NCI-H226 (cell line): Measurements from ENCODE around the gene LSM14B.

ENCODE experiments used
- DNase-seq: peaks from one replicate; pipeline ENCODE4 v3.0.0-alpha.2; 2015

Gene LSM14B

DNA sequence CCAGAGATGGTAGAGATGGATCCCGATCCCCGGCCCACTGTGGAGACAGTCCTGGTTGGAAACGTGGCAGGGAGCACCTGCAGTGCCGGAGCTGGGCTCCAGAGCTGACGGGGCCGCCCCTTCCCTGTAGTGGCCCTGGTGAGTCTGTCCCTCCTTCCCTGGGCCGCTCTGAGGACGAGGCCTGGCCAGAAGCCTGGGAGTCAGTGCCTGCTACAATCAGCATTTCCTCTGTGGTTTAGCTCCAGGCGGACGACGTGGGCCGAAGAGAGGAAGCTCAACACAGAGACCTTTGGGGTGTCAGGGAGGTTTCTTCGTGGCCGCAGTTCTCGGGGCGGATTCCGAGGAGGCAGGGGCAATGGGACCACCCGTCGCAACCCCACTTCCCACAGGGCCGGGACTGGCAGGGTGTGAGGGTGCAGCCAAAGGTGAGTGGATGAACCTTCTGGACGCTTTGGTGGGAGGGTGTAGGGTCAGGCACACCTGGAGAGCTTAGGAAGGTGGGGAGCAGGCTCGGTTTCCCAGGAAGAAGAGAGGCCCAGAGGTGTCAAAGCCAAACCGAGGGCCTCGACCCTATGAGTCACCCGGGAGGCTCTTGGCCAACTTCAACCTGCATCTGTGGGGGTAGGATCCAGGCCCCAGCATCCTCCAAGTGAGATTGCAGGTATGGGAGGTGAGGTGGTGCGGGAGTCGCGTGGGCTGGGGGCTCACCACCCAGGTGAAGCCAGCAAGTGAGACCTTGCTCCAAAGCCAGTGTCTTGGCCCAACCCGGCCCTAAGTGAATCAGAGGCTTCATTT is 11.0 kb downstream of the LSM14B start:
- DNase-seq = no peak

DNA sequence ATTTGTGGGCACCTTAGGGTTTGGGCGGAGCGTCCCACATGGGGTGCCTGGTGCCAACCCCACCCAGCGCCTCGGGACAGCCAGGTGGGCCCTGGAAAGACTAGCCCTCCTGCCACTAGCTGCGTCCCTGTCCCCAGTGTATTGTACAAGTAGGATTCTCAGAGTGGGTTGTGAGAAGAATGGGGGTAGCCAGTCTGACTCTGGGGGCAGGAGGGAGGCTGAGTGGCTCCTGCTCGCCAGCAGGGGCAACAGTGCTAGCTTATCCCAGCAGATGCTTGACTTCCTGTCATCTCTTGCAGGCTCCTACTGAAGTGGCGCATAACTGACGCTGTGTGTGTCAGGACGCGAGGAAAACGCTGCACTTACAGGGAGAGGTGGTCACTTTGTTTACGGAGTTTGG is 11.6 kb downstream of the LSM14B start:
- DNase-seq = no peak

GRCh38 chr20:62134735-62135231 is 12.5 kb downstream of the LSM14B start:
- no peak for DNase-seq

GRCh38 chr20:62135573-62136266 is 13.4 kb downstream of the LSM14B start:
- no peak for DNase-seq

GRCh38 chr20:62136283-62137091 is 14.2 kb downstream of the LSM14B start:
- peak; percentile 40 for DNase-seq

- no peak for DNase-seq
Measured at GRCh38 chr20:62137092-62137384, 14.8 kb downstream of the LSM14B start.

DNA sequence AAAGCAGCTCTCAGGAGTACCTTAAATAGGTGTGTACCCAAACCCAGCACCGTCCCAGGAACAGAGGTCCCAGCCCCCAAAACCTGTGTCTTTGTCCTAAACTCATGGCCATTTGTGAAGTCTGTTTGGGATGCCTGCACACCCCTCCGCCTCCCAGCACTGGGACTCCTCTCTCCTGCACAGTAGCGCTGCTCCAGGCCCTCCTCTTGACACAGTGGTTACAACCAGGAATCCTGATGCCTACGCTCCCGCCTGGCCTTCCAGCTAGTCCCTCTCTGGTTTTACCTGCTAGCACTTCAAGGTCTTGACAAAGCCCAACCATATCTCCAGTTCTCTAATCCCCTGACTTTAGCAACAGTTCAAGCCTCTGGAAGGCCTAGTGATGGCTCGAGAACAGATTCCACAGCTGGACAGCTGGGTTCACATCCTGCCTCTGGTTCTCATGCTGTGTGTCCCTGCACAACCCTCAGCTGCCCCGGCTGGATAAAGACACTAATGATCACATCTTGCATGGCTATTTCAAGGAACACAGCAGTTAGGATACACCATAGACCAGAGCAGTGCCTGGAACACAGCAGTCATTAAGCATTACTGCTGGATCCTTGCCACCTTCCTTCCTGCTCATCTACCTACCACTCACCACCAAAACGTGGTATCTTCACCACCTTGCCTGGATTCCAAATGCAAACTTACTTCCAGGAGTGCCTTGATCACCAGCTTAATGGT is 15.4 kb downstream of the LSM14B start:
- DNase-seq = no peak

- no peak for DNase-seq
Measured at GRCh38 chr20:62138204-62138543, 15.9 kb downstream of the LSM14B start.

DNA sequence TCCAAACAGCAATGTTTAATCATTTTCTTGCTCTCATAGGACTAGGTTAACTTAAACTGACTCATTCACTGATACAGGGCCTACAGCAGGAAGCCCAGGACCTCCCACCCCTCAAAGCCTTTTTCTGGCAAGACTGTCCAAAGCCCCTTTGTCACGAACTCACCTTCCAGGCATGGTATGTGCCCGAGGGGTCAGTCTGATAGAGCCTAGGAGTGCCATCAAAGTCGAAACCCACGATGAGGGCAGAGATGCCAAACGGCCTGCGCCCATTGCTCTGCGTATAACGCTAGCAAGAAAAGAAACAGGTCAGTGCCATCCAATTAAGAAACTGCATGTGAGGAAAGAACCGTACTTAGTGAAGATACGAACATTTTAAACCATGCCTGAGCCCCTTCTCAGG is 16.6 kb downstream of the LSM14B start:
- DNase-seq = no peak

GRCh38 chr20:62139636-62140035 is 17.4 kb downstream of the LSM14B start:
- no peak for DNase-seq

- DNase-seq = no peak
Measured at GRCh38 chr20:62141043-62141396, 18.7 kb downstream of the LSM14B start.

- no peak for DNase-seq
Measured at GRCh38 chr20:62141397-62142251, 19.3 kb downstream of the LSM14B start.

DNA sequence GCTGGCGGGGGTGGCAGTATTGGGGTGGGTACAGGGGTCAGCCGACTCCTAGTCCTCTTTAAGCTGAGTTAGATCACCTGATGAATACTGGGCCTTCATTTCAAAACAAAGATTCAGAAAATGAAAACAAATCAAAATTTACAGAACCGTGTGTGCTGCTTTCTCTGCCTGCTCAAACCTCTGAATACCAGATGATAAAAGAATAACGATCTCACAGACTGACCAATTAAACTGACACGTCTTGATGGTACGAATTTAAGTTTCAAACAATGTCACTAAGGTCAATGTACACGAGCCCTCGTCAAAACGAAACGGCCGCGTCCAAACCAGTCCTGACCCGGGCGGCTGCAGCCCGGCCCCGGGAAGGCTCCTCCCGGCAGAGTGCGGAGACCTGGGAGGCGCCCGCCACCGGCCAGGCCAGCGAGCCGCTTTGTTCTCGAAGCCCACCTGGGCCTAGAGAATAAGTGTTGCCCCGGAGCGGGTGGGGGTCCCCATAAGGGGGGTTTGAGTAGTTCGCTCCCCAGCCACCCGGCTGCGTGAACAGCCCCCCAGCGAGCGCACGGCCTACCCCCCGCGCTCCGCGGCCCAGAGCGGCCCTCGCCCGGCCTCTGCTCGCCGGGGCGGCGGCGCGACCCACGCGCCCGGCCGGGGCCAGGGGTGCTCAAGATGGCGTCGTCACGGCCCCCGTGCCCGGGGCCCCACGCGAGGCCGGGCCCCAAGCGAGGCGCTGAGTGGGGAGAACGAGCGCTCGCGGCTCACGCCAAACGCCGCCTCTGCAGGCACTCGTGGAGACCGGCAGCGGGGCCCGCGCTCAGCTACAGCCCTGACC is 20.2 kb downstream of the LSM14B start:
- no peak for DNase-seq

- peak; percentile 90 for DNase-seq
Measured at GRCh38 chr20:62143081-62143956, 21.0 kb downstream of the LSM14B start, which contains the start of the genes PSMA7 and SS18L1. TSS of gene PSMA7 (minus strand) at chr20:62143394. CDS start at chr20:62143303, 91 bp downstream. TSS of gene SS18L1 (plus strand) at chr20:62143769. CDS start at chr20:62143821, 52 bp downstream.

GRCh38 chr20:62143957-62144825 is 21.9 kb downstream of the LSM14B start:
- DNase-seq = no peak

GRCh38 chr20:62145688-62146018 is 23.4 kb downstream of the LSM14B start:
- no peak for DNase-seq

- DNase-seq = no peak
Measured at GRCh38 chr20:62146019-62146755, 23.9 kb downstream of the LSM14B start.

DNA sequence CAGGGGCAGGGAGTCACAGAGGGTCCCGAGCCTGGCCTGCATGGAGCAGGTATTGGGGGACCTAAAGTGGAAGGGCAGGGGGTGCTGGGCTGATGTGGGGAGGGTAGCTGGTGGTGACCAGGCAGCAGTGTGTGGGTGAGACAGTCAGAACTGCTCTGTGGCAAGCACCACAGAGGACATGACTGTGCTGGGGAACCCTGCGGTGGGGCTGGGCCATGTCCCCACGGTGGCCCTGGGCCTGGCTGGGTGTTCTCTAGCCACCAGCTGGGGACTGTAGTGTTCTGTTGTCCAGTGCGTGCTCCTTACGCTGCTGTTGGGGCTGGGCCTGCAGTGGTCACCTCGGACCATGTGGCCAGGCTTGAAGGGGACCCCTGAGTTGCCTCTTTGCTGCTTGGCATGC is 24.9 kb downstream of the LSM14B start:
- no peak for DNase-seq
